GM18511 (cell line): ENCODE measurements around the gene SUPT6H.
"Not testable (repeated sequence)": the region's sequence is repeated elsewhere in the genome, so short reads cannot be mapped to it uniquely, and the experiment has no call there.

Source experiments
- ATAC-seq: cut with Tn5 transposase; IDR thresholded peaks from one replicate; pipeline ENCODE4 v1.9.1; 2021; ENCODE audit warnings: mild to moderate bottlenecking, moderate library complexity; ENCODE audit not compliant: unreplicated experiment

Gene SUPT6H

GRCh38 chr17:28734712-28735241 lies 72.8 kb downstream of the SUPT6H start:
- ATAC-seq, result no peak

GRCh38 chr17:28735242-28735722 lies 73.3 kb downstream of the SUPT6H start:
- ATAC-seq, result no peak

GRCh38 chr17:28735913-28736769 lies 74.1 kb downstream of the SUPT6H start:
- not testable (repeated sequence) for ATAC-seq

- no peak for ATAC-seq
Observed at GRCh38 chr17:28737316-28737715, 75.3 kb downstream of the SUPT6H start.

- peak; percentile 71 for ATAC-seq
Observed at GRCh38 chr17:28737770-28738679, 76.0 kb downstream of the SUPT6H start.

GRCh38 chr17:28738680-28739384 lies 76.8 kb downstream of the SUPT6H start:
- no peak for ATAC-seq

- ATAC-seq, result no peak
Observed at GRCh38 chr17:28740406-28741357, 78.7 kb downstream of the SUPT6H start.

- ATAC-seq, result no peak
Observed at GRCh38 chr17:28741358-28742349, 79.6 kb downstream of the SUPT6H start.

GRCh38 chr17:28743243-28744103 lies 81.5 kb downstream of the SUPT6H start, which contains the start of gene TRAF4:
Gene TRAF4, plus strand, starts transcription at chr17:28744011. Its CDS starts 102 bp downstream, at chr17:28744113.
- ATAC-seq, result peak; percentile 65

GRCh38 chr17:28744104-28744971 lies 82.3 kb downstream of the SUPT6H start:
- ATAC-seq, result peak; percentile 17

- no peak for ATAC-seq
Observed at GRCh38 chr17:28744972-28745785, 83.2 kb downstream of the SUPT6H start.

- no peak for ATAC-seq
Observed at GRCh38 chr17:28745786-28746411, 83.9 kb downstream of the SUPT6H start.

GRCh38 chr17:28746611-28747050 lies 84.6 kb downstream of the SUPT6H start:
- no peak for ATAC-seq

- ATAC-seq, result no peak
Observed at GRCh38 chr17:28747051-28747691, 85.2 kb downstream of the SUPT6H start.
